Liver (tissue), 9 donors: ENCODE results near the gene BLTP3A. TPM values are rescaled to one million over a fixed set of nuclear protein-coding genes. Genes with fewer than 3 reads are reported as not detected.

Source experiments
- DNase-seq: peaks from one replicate; pipeline ENCODE4 v3.0.0-alpha.2; 2017; ENCODE audit warnings: low spot score
- H3K27ac ChIP-seq, 2 donors: one replicate each; pipeline ENCODE4 v1.7.0; 2013; ENCODE audit warnings: inconsistent platforms in 2 of 2, low read length in 2 of 2, control low read depth in 1 of 2, low read depth in 1 of 2, mild to moderate bottlenecking in 1 of 2
- H3K27me3 ChIP-seq, 4 donors: one replicate each; pipeline versions ENCODE4 v1.6.1 to v1.7.0; 2013; ENCODE audit warnings: low read length in 3 of 4, inconsistent platforms in 1 of 4, mild to moderate bottlenecking in 1 of 4, moderate library complexity in 1 of 4; ENCODE audit not compliant: control insufficient read depth in 4 of 4, insufficient read depth in 4 of 4
- H3K36me3 ChIP-seq, 4 donors: one replicate each; pipeline versions ENCODE4 v1.6.1 to v1.7.0; 2013; ENCODE audit warnings: low read length in 3 of 4, mild to moderate bottlenecking in 3 of 4, low read depth in 1 of 4, moderate library complexity in 1 of 4; ENCODE audit not compliant: control insufficient read depth in 4 of 4, insufficient read depth in 3 of 4
- H3K4me1 ChIP-seq, 4 donors: one replicate each; pipeline versions ENCODE4 v1.6.1 to v1.7.0; 2013; ENCODE audit warnings: low read length in 3 of 4, mild to moderate bottlenecking in 3 of 4, moderate library complexity in 1 of 4; ENCODE audit not compliant: control insufficient read depth in 4 of 4, insufficient read depth in 4 of 4
- H3K4me3 ChIP-seq, 3 donors: one replicate each; pipeline versions ENCODE4 v1.6.1 to v1.7.0; 2013; ENCODE audit warnings: low read length in 3 of 3, control low read depth in 1 of 3, low read depth in 1 of 3, mild to moderate bottlenecking in 1 of 3
- H3K9ac ChIP-seq, 2 donors: one replicate each; pipeline ENCODE4 v1.7.0; 2013; ENCODE audit warnings: low read length in 2 of 2, mild to moderate bottlenecking in 2 of 2, moderate library complexity in 2 of 2, control low read depth in 1 of 2, low read depth in 1 of 2
- H3K9me3 ChIP-seq, 4 donors: one replicate each; pipeline versions ENCODE4 v1.6.1 to v1.7.0; 2013; ENCODE audit warnings: low read length in 3 of 4; ENCODE audit not compliant: control insufficient read depth in 4 of 4
- ATF3 ChIP-seq: IDR thresholded peaks from 2 replicates; pipeline ENCODE4 v1.6.1; 2016; ENCODE audit warnings: antibody characterized with exemption
- EGR1 ChIP-seq, 2 donors: IDR thresholded peaks; 2 replicates each; pipeline ENCODE4 v1.6.1; 2016 to 2018; ENCODE audit warnings: antibody characterized with exemption in 2 of 2, low read depth in 2 of 2
- FOXA1 ChIP-seq: IDR thresholded peaks from 2 replicates; pipeline ENCODE4 v1.6.1; 2016; ENCODE audit warnings: antibody characterized with exemption
- FOXA2 ChIP-seq: IDR thresholded peaks from 2 replicates; pipeline ENCODE4 v1.6.1; 2016; ENCODE audit warnings: antibody characterized with exemption
- GABPA ChIP-seq, 2 donors: IDR thresholded peaks in 1 of 2; conservative IDR thresholded peaks in 1 of 2; 2 replicates each; pipeline ENCODE4 v1.6.1; 2016; ENCODE audit warnings: antibody characterized with exemption in 2 of 2, mild to moderate bottlenecking in 1 of 2, moderate library complexity in 1 of 2
- HNF4A ChIP-seq, 2 donors: conservative IDR thresholded peaks; 2 replicates each; pipeline ENCODE4 v1.6.1; 2016; ENCODE audit warnings: antibody characterized with exemption in 2 of 2, mild to moderate bottlenecking in 2 of 2
- HNF4G ChIP-seq: IDR thresholded peaks from 2 replicates; pipeline ENCODE4 v1.6.1; 2016; ENCODE audit warnings: antibody characterized with exemption
- JUND ChIP-seq, 2 donors: IDR thresholded peaks; 2 replicates each; pipeline ENCODE4 v1.6.1; 2016; ENCODE audit warnings: antibody characterized with exemption in 2 of 2
- NR2F2 ChIP-seq: IDR thresholded peaks from 2 replicates; pipeline ENCODE4 v1.6.1; 2016; ENCODE audit warnings: antibody characterized with exemption
- RAD21 ChIP-seq, 2 donors: IDR thresholded peaks; 2 replicates each; pipeline ENCODE4 v1.6.1; 2016; ENCODE audit warnings: antibody characterized with exemption in 2 of 2, mild to moderate bottlenecking in 2 of 2
- RXRA ChIP-seq, 2 donors: IDR thresholded peaks; 2 replicates each; pipeline ENCODE4 v1.6.1; 2017 to 2018; ENCODE audit warnings: antibody characterized with exemption in 2 of 2, mild to moderate bottlenecking in 1 of 2
- SP1 ChIP-seq: IDR thresholded peaks from 2 replicates; pipeline ENCODE4 v1.6.1; 2018; ENCODE audit warnings: antibody characterized with exemption, mild to moderate bottlenecking
- TAF1 ChIP-seq: conservative IDR thresholded peaks from 2 replicates; pipeline ENCODE4 v1.6.1; 2016; ENCODE audit warnings: antibody characterized with exemption, mild to moderate bottlenecking
- YY1 ChIP-seq: IDR thresholded peaks from 2 replicates; pipeline ENCODE4 v1.6.1; 2016; ENCODE audit warnings: antibody characterized with exemption, mild to moderate bottlenecking
- WGBS: extraction: QIAGEN DNeasy Blood & Tissue Kit; methylation state at CpG from one replicate; pipeline ENCODE4 v1.1.7; 2013; 5-methylcytosine and 5-hydroxymethylcytosine counted together
- polyA plus RNA-seq, 2 donors: library from polyadenylated mRNA; stranded (reverse) in 1 of 2; unstranded in 1 of 2; fragments of 200-250 nt in 1 of 2; fragments of >200 nt in 1 of 2; fragmentation: Nextera tagmentation in 1 of 2; extraction: Ambion mirVana in 1 of 2; gene quantifications; one replicate each; pipeline versions ENCODE4 v1.2.1 to v1.2.3, GENCODE V29; 2013 to 2015
- total RNA-seq, 2 donors: library from RNA; depleted of rRNA; stranded (reverse); fragments of >200 nt; gene quantifications; one replicate each; pipeline ENCODE4 v1.2.3, GENCODE V29; 2014
- TF ChIP-seq, protein P1 (sequence below): IDR thresholded peaks from 2 replicates; pipeline ENCODE4 v1.6.1; 2016; ENCODE audit warnings: antibody characterized with exemption
- TF ChIP-seq, protein P2 (sequence below): IDR thresholded peaks from 2 replicates; pipeline ENCODE4 v1.6.1; 2016; ENCODE audit warnings: antibody characterized with exemption
- TF ChIP-seq, protein P3 (sequence below): IDR thresholded peaks from 2 replicates; pipeline ENCODE4 v1.6.1; 2016; ENCODE audit warnings: antibody characterized with exemption, mild to moderate bottlenecking
- donor health status: healthy.
- donor health status: healthy.
- donor health status: healthy.
- donor health status: healthy.
- donor health status: healthy.

The BLTP3A gene
- total and polyA plus RNA-seq, 4 donors, result 2.5 to 14.6 (median 7.0) TPM

DNA sequence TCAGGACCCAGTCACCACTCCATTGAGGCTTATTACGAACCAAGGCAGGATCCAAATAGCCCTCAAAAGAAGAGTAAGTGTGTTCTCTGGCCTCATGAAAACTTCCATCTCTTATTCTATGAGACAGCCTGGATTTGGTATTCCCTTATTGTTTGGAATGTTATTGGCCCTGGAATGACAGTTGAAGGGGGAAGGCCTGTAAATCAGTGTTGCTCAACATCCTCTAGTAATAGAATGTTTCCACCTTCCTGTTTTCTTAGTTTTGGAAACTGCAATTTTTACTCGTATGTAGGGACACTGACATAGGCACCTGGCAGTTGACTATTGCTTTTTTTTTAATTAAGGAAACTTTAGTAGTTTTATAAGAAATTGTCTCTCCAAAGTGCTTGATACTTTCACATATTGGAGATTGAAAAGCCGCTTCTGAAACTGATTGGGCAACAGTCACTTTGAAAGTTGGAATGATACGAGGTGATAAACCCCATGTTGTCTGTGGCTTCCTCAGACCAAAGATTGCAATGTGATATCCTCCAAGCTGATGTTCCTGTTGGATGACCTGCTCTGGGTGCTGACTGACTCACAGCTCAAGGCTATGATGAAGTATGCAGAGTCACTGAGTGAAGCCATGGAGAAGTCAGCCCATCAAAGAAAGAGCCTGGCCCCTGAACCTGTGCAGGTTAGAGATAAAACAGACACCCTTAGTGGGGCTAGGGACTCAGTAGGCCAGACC is 43.1 kb downstream of the BLTP3A start:
- no peak for DNase-seq
- H3K27ac ChIP-seq, result no peak overlapping the region

GRCh38 chr6:34836008-34836407 is 44.1 kb downstream of the BLTP3A start:
- no peak overlapping the region for H3K4me3 ChIP-seq
- no peak overlapping the region for H3K9ac ChIP-seq
- WGBS, result 99% methylated on average over 4 of the region's 4 CpGs
- no peaks in the 10 kb centered on the region for H3K9me3 ChIP-seq
- H3K27me3 ChIP-seq, result no peaks in the 10 kb centered on the region
- no peak overlapping the region for H3K27ac ChIP-seq
- H3K36me3 ChIP-seq, result peaks cover 7 to 44% (median 25%) of the 10 kb centered on the region in 4 donors
- no peaks in the 10 kb centered on the region for H3K4me1 ChIP-seq
- DNase-seq, result no peak
- TF ChIP-seq YY1 (no peak), RAD21 (IDR thresholded peaks at IDR 0.05) (no peak), ATF3 (no peak), HNF4A (conservative IDR thresholded peaks at IDR 0.05) (no peak), TAF1 (no peak), RXRA (IDR thresholded peaks at IDR 0.05) (no peak), HNF4G (no peak), NR2F2 (no peak)

More for the DNA sequence above, 43.1 kb downstream of the BLTP3A start:
- Histone ChIP-seq H3K4me3 (no peak overlapping the region), H3K4me1 (no peaks in the 10 kb centered on the region), H3K27me3 (no peaks in the 10 kb centered on the region), H3K9ac (no peak overlapping the region), H3K9me3 (no peaks in the 10 kb centered on the region), H3K36me3 (peaks cover 7 to 44% (median 25%) of the 10 kb centered on the region in 4 donors)
- WGBS, result 85% methylated on average over 4 of the region's 4 CpGs
- TF ChIP-seq GABPA (IDR thresholded peaks at IDR 0.05 in 1 of 2, conservative IDR thresholded peaks at IDR 0.05 in 1 of 2), result no peak
- TF ChIP-seq EGR1 (IDR thresholded peaks at IDR 0.05; ENCODE audit: low read depth in 2 of 2), result no peak
- TF ChIP-seq, protein P1, sequence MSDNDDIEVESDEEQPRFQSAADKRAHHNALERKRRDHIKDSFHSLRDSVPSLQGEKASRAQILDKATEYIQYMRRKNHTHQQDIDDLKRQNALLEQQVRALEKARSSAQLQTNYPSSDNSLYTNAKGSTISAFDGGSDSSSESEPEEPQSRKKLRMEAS, result no peak
- no peak for TF ChIP-seq HNF4G
- no peak for TF ChIP-seq JUND (IDR thresholded peaks at IDR 0.05)
- no peak for TF ChIP-seq YY1
- no peak for TF ChIP-seq FOXA1
- no peak for TF ChIP-seq RXRA (IDR thresholded peaks at IDR 0.05)
- no peak for TF ChIP-seq FOXA2
- no peak for TF ChIP-seq HNF4A (conservative IDR thresholded peaks at IDR 0.05)

DNA sequence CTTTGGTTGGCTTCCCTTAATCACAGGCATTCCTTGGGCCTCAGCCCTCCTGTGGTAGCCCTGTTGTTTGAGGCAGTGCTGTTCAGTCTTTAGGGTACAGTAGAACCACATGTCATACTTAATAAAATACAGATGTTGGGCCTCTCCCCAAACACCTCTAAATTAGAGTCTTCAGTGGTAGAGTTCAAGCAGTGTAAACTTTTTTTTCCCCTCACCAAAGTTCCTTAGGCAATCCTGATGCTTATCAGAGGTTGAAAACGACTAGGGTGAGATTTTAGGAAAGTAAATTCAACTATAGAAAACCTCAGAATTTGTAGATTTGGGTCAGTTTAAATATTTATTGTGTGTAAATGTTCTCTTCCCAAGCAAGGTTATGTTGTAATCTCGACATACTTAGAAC is 44.6 kb downstream of the BLTP3A start:
- Histone ChIP-seq H3K9me3 (no peaks in the 10 kb centered on the region), H3K27me3 (no peaks in the 10 kb centered on the region), H3K4me3 (no peak overlapping the region), H3K36me3 (peaks cover 8 to 44% (median 24%) of the 10 kb centered on the region in 4 donors), H3K4me1 (no peaks in the 10 kb centered on the region), H3K27ac (no peak overlapping the region), H3K9ac (no peak overlapping the region)
- 82% methylated on average over 2 of the region's 2 CpGs for WGBS
- DNase-seq, result no peak
- no peak for TF ChIP-seq NR2F2
- no peak for TF ChIP-seq FOXA1
- TF ChIP-seq RXRA (IDR thresholded peaks at IDR 0.05), result no peak
- no peak for TF ChIP-seq YY1
- TF ChIP-seq GABPA (IDR thresholded peaks at IDR 0.05 in 1 of 2, conservative IDR thresholded peaks at IDR 0.05 in 1 of 2), result no peak
- TF ChIP-seq, protein P2, sequence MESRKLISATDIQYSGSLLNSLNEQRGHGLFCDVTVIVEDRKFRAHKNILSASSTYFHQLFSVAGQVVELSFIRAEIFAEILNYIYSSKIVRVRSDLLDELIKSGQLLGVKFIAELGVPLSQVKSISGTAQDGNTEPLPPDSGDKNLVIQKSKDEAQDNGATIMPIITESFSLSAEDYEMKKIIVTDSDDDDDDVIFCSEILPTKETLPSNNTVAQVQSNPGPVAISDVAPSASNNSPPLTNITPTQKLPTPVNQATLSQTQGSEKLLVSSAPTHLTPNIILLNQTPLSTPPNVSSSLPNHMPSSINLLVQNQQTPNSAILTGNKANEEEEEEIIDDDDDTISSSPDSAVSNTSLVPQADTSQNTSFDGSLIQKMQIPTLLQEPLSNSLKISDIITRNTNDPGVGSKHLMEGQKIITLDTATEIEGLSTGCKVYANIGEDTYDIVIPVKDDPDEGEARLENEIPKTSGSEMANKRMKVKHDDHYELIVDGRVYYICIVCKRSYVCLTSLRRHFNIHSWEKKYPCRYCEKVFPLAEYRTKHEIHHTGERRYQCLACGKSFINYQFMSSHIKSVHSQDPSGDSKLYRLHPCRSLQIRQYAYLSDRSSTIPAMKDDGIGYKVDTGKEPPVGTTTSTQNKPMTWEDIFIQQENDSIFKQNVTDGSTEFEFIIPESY, result no peak
- TF ChIP-seq HNF4G, result no peak
- no peak for TF ChIP-seq EGR1 (IDR thresholded peaks at IDR 0.05; ENCODE audit: low read depth in 2 of 2)
- no peak for TF ChIP-seq HNF4A (conservative IDR thresholded peaks at IDR 0.05)
- TF ChIP-seq JUND (IDR thresholded peaks at IDR 0.05), result no peak
- TF ChIP-seq, protein P1, result no peak
- TF ChIP-seq FOXA2, result no peak
- no peak for TF ChIP-seq TAF1
- TF ChIP-seq, protein P3, sequence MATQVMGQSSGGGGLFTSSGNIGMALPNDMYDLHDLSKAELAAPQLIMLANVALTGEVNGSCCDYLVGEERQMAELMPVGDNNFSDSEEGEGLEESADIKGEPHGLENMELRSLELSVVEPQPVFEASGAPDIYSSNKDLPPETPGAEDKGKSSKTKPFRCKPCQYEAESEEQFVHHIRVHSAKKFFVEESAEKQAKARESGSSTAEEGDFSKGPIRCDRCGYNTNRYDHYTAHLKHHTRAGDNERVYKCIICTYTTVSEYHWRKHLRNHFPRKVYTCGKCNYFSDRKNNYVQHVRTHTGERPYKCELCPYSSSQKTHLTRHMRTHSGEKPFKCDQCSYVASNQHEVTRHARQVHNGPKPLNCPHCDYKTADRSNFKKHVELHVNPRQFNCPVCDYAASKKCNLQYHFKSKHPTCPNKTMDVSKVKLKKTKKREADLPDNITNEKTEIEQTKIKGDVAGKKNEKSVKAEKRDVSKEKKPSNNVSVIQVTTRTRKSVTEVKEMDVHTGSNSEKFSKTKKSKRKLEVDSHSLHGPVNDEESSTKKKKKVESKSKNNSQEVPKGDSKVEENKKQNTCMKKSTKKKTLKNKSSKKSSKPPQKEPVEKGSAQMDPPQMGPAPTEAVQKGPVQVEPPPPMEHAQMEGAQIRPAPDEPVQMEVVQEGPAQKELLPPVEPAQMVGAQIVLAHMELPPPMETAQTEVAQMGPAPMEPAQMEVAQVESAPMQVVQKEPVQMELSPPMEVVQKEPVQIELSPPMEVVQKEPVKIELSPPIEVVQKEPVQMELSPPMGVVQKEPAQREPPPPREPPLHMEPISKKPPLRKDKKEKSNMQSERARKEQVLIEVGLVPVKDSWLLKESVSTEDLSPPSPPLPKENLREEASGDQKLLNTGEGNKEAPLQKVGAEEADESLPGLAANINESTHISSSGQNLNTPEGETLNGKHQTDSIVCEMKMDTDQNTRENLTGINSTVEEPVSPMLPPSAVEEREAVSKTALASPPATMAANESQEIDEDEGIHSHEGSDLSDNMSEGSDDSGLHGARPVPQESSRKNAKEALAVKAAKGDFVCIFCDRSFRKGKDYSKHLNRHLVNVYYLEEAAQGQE, result no peak
- no peak for TF ChIP-seq SP1
- no peak for TF ChIP-seq ATF3
- TF ChIP-seq RAD21 (IDR thresholded peaks at IDR 0.05), result no peak
